Stimulated activated effector memory CD8-positive, alpha-beta T cell treated with anti-CD3 and anti-CD28 coated beads, Interleukin-12 subunit alpha, Interleukin-12 subunit beta, amount 100 ng/mL, for 72 hours (primary cell): ENCODE results near the gene SLC43A3.
"Not testable (repeated sequence)": the region's sequence is repeated elsewhere in the genome, so short reads cannot be mapped to it uniquely, and the experiment has no call there.

ENCODE experiments used
- ATAC-seq: fragments of 150-1000 bp; cut with Tn5 transposase; 2 replicates; pipeline ENCODE4 v1.10.0; 2021
- DNase-seq, 2 donors: peaks; one replicate each; pipeline ENCODE4 v3.0.0; 2021 to 2022; ENCODE audit warnings: low spot score in 2 of 2
- H3K27ac Mint-ChIP-seq: one replicate; pipeline ENCODE4 v1.8.0; 2022; ENCODE audit warnings: mild to moderate bottlenecking, mixed read lengths
- H3K36me3 Mint-ChIP-seq: one replicate; pipeline ENCODE4 v1.8.0; 2022; ENCODE audit warnings: mild to moderate bottlenecking, mixed read lengths
- H3K4me1 Mint-ChIP-seq: one replicate; pipeline ENCODE4 v1.8.0; 2022; ENCODE audit warnings: mixed read lengths
- H3K4me3 Mint-ChIP-seq: one replicate; pipeline ENCODE4 v1.8.0; 2022; ENCODE audit warnings: mild to moderate bottlenecking, mixed read lengths
- H3K9me3 Mint-ChIP-seq: one replicate; pipeline ENCODE4 v1.8.0; 2022; ENCODE audit warnings: mixed read lengths

Gene SLC43A3

GRCh38 chr11:57462597-57462996, 35.7 kb upstream of the SLC43A3 start:
- peaks cover 37% of the 10 kb centered on the region for H3K4me1 Mint-ChIP-seq
- H3K27ac Mint-ChIP-seq, result no peak overlapping the region
- no peak for ATAC-seq
- no peaks in the 10 kb centered on the region for H3K9me3 Mint-ChIP-seq
- no peak for DNase-seq
- H3K36me3 Mint-ChIP-seq, result peaks cover 10% of the 10 kb centered on the region
- H3K4me3 Mint-ChIP-seq, result no peak overlapping the region

- H3K4me3 Mint-ChIP-seq, result peak overlapping the region; percentile 81
- H3K4me1 Mint-ChIP-seq, result peaks cover 43% of the 10 kb centered on the region
- H3K9me3 Mint-ChIP-seq, result no peaks in the 10 kb centered on the region
- H3K36me3 Mint-ChIP-seq, result peaks cover 10% of the 10 kb centered on the region
- ATAC-seq (no peak), DNase-seq (no peak)
- no peak overlapping the region for H3K27ac Mint-ChIP-seq
Measured at GRCh38 chr11:57461841-57462489, 35.0 kb upstream of the SLC43A3 start.

- Mint-ChIP-seq H3K4me1 (peaks cover 46% of the 10 kb centered on the region), H3K36me3 (peaks cover 10% of the 10 kb centered on the region), H3K9me3 (no peaks in the 10 kb centered on the region), H3K4me3 (peak overlapping the region; percentile 81), H3K27ac (no peak overlapping the region)
- ATAC-seq, result no peak
- DNase-seq, result no peak
Measured at GRCh38 chr11:57460758-57461749, 34.1 kb upstream of the SLC43A3 start.

GRCh38 chr11:57460022-57460757, 33.3 kb upstream of the SLC43A3 start, which contains the start of gene RTN4RL2:
TSS of gene RTN4RL2 (plus strand) at chr11:57460528. CDS start at chr11:57460866, 338 bp downstream.
- ATAC-seq (peak; percentile 57), DNase-seq (peak in 1 of 2 donors; percentile 74)
- H3K27ac Mint-ChIP-seq, result no peak within 1 kb of the TSS
- H3K4me3 Mint-ChIP-seq, result peak within 1 kb of the TSS; percentile 81
- H3K4me1 Mint-ChIP-seq, result peaks cover 46% of the 10 kb centered on the region
- H3K36me3 Mint-ChIP-seq, result peaks cover 9% of the 10 kb centered on the region
- H3K9me3 Mint-ChIP-seq, result no peaks in the 10 kb centered on the region

- Mint-ChIP-seq H3K4me3 (peak overlapping the region; percentile 81), H3K36me3 (peaks cover 6% of the 10 kb centered on the region), H3K4me1 (peaks cover 46% of the 10 kb centered on the region), H3K27ac (no peak overlapping the region), H3K9me3 (no peaks in the 10 kb centered on the region)
- DNase-seq, result peak in 1 of 2 donors; percentile 68
- peak; percentile 25 for ATAC-seq
Measured at GRCh38 chr11:57459164-57460021, 32.5 kb upstream of the SLC43A3 start.

- Mint-ChIP-seq H3K4me3 (peak overlapping the region; percentile 81), H3K27ac (no peak overlapping the region)
- DNase-seq, result peak; percentile 55 to 82
Measured at GRCh38 chr11:57458410-57459163, 31.7 kb upstream of the SLC43A3 start.

GRCh38 chr11:57458060-57458409, 31.1 kb upstream of the SLC43A3 start:
- Mint-ChIP-seq H3K9me3 (no peaks in the 10 kb centered on the region), H3K4me1 (peaks cover 41% of the 10 kb centered on the region), H3K27ac (no peak overlapping the region), H3K4me3 (peak overlapping the region; percentile 81), H3K36me3 (peaks cover 6% of the 10 kb centered on the region)
- DNase-seq (no peak), ATAC-seq (peak; percentile 23)

More at GRCh38 chr11:57458410-57459163, 31.7 kb upstream of the SLC43A3 start:
- peaks cover 6% of the 10 kb centered on the region for H3K36me3 Mint-ChIP-seq
- ATAC-seq, result peak; percentile 50
- H3K9me3 Mint-ChIP-seq, result no peaks in the 10 kb centered on the region
- peaks cover 46% of the 10 kb centered on the region for H3K4me1 Mint-ChIP-seq

GRCh38 chr11:57457643-57458023, 30.7 kb upstream of the SLC43A3 start:
- Mint-ChIP-seq H3K36me3 (peaks cover 6% of the 10 kb centered on the region), H3K27ac (no peak overlapping the region), H3K4me1 (peaks cover 37% of the 10 kb centered on the region), H3K4me3 (peak overlapping the region; percentile 81), H3K9me3 (no peaks in the 10 kb centered on the region)
- DNase-seq (no peak), ATAC-seq (peak; percentile 42)

- Mint-ChIP-seq H3K4me3 (peak overlapping the region; percentile 81), H3K4me1 (peaks cover 37% of the 10 kb centered on the region), H3K36me3 (peaks cover 6% of the 10 kb centered on the region), H3K27ac (no peak overlapping the region), H3K9me3 (no peaks in the 10 kb centered on the region)
- ATAC-seq (peak; percentile 55), DNase-seq (peak; percentile 80 to 89)
Measured at GRCh38 chr11:57456960-57457642, 30.2 kb upstream of the SLC43A3 start.

- DNase-seq, result no peak
- ATAC-seq, result no peak
- Mint-ChIP-seq H3K4me3 (no peak overlapping the region), H3K27ac (no peak overlapping the region), H3K9me3 (no peaks in the 10 kb centered on the region), H3K36me3 (peaks cover under 1% of the 10 kb centered on the region), H3K4me1 (peaks cover 19% of the 10 kb centered on the region)
Measured at GRCh38 chr11:57453543-57454177, 26.7 kb upstream of the SLC43A3 start.

- Mint-ChIP-seq H3K4me3 (no peak overlapping the region), H3K27ac (no peak overlapping the region), H3K4me1 (no peaks in the 10 kb centered on the region), H3K9me3 (no peaks in the 10 kb centered on the region), H3K36me3 (no peaks in the 10 kb centered on the region)
- no peak for ATAC-seq
- DNase-seq, result no peak
Measured at GRCh38 chr11:57446055-57446454, 19.1 kb upstream of the SLC43A3 start.

GRCh38 chr11:57445122-57445394, 18.1 kb upstream of the SLC43A3 start:
- not testable (repeated sequence) for H3K36me3 Mint-ChIP-seq, ATAC-seq, H3K27ac Mint-ChIP-seq, DNase-seq, H3K9me3 Mint-ChIP-seq, H3K4me1 Mint-ChIP-seq, H3K4me3 Mint-ChIP-seq

GRCh38 chr11:57444362-57445121, 17.6 kb upstream of the SLC43A3 start:
- Mint-ChIP-seq H3K9me3 (no peaks in the 10 kb centered on the region), H3K36me3 (no peaks in the 10 kb centered on the region), H3K4me1 (no peaks in the 10 kb centered on the region), H3K4me3 (no peak overlapping the region), H3K27ac (no peak overlapping the region)
- no peak for ATAC-seq
- no peak for DNase-seq
